EL (cell line): ENCODE results near the gene PSME1.
A peak's percentile ranks its signal among the peaks of the same experiment; 100 is the strongest.

Source experiments
- DNase-seq: peaks from one replicate; pipeline ENCODE4 v3.0.0-alpha.2; 2016

The PSME1 gene

DNA sequence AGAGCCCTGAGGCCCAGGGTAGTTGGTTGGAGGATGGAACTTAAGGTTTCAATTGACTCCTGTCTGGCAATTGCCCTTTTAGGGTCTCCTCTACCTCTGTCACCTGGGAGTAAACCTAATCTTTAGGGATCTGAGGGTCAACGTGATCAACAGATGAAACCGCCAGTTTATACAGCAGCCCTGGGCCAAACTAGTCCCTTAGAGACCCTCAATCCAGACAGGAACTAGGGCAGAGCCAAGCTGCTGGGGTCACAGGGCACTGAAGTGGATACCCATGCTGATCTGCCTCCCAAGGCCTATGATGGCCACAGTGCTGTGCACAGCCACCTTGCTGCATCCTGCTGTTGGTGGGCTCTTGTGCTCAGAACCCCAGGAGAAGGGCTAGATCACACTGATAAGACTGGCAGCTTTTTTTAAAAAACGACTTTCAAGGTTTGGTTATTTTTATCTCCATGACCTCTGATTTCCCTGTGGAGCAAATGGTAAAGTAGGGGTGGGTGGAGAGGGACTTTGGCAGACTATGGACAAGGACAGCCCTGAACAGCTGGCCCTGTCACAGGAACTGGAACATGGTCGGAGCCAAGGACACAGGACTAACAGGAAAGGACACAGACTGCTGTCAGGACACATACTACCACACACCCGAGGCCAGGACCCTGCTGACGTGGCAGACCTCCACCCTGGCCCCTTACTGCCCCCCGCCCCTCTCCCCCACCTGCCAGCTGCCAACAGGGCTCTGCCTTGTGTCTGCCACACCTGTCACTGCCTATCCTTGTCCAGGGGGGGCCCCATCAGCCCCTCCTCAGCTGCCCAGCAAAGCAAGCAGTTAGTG lies 5.1 kb upstream of the PSME1 start:
- DNase-seq, result no peak

DNA sequence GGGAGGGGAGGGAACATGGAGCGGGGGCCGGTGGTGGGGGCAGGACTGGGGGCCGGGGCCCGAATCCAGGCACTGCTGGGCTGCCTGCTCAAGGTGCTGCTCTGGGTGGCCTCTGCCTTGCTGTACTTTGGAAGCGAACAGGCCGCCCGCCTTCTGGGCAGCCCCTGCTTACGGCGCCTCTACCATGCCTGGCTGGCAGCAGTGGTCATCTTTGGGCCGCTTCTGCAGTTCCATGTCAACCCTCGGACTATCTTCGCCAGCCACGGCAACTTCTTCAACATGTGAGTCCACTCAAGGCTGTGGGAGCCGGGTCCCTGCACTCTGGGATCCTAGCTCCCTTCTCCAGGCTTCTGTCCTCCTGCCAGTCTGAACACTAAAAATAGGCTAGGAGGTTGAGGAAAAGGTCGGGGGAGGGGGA lies 4.4 kb upstream of the PSME1 start:
- no peak for DNase-seq

DNA sequence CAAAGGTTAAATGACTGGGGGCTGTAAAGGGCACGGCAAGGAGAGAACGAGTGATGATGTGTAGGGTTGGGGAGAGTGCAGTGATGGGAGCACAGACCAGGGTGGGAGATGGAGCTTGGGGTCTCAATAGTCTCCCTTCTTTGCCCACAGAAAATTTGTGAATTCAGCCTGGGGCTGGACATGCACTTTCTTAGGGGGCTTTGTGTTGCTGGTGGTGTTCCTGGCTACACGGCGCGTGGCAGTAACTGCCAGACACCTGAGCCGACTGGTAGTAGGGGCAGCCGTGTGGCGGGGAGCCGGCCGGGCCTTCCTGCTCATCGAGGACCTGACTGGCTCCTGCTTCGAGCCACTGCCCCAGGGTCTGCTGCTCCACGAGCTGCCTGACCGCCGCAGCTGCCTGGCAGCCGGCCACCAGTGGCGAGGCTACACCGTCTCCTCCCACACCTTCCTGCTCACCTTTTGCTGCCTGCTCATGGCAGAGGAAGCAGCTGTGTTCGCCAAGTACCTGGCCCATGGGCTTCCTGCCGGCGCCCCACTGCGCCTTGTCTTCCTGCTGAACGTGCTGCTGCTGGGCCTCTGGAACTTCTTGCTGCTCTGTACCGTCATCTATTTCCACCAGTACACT lies 3.8 kb upstream of the PSME1 start:
- DNase-seq, result no peak

DNA sequence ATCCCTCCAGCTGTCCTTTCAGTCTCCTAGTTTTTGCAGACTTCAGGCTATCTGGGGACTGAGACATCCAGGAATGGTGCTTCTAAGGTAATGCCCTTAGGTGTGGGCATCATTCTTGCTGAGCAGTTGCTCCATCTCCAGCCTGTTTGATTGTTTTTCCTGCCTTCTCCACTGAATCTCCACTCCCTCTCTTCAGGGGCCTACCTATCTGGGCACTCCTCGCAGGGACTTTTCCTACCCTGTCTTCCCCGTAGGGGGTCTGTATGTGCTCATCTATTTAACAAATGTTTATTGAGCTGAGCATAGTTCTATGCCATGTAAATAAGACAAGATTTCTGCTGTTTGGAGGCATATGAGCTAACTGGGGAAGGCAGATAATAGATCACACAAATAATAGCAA lies 3.0 kb upstream of the PSME1 start:
- DNase-seq, result no peak

DNA sequence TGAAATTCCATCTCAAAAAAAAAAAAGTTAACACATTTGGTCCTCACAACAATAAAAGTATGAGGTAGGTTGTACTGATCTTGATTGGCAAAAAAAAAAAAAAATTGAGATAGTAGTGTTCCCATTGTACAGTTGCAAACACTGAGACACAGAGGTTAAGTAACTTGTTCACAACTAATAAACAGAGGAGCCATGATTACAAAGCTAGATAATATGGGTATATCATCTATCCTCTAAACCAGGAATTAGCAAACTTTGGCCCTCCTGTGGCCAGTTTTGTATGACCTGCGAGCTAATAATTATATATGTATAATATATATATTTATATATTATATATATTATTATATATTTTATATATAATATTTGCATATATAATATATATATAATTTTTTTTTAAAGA lies 2.3 kb upstream of the PSME1 start:
- DNase-seq, result no peak

DNA sequence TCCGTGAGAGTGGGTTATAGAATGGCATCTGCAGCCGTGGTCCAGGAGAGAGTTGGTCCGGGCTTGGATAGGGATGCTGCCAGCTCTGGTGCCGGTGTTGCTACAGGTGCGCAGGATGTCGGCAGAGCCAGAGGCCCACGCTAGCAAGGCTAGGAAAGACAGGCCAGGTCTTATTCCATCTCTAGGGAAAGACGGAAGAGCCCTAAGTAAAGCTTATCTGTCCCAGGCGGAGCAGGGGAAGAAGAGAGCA lies 485 bp upstream of the PSME1 start:
- DNase-seq, result no peak

DNA sequence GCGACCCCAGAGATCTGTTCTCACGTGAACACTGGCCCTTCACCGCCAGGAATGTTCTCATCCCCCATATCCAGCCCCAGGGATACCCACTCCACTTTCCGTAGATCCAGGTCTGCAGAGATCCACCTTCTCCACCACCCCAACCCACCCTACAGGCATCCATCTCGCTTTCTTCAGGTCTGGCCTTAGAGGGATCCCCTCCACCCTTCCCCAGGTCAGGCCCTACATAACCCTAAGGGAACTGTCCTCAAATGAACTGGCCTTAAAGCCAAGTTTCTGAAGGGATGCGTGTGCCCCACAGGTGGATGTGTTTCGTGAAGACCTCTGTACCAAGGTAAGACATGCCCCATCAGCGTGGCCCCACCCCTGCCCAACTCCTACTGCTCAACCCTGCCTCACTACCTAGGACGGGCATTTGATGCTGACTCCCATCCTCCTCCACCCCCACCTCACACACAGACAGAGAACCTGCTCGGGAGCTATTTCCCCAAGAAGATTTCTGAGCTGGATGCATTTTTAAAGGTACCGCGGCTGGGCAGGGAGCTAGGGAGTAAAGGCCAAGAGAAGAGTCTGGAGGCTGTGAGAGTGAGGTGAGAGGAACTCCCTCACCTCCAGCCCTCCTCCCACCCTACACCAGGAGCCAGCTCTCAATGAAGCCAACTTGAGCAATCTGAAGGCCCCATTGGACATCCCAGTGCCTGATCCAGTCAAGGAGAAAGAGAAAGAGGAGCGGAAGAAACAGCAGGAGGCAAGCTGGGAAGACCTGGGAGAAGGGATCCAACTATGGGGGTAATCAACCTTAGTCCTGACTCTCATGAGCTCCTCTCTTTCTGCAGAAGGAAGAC lies 912 bp downstream of the PSME1 start:
- DNase-seq, result no peak

DNA sequence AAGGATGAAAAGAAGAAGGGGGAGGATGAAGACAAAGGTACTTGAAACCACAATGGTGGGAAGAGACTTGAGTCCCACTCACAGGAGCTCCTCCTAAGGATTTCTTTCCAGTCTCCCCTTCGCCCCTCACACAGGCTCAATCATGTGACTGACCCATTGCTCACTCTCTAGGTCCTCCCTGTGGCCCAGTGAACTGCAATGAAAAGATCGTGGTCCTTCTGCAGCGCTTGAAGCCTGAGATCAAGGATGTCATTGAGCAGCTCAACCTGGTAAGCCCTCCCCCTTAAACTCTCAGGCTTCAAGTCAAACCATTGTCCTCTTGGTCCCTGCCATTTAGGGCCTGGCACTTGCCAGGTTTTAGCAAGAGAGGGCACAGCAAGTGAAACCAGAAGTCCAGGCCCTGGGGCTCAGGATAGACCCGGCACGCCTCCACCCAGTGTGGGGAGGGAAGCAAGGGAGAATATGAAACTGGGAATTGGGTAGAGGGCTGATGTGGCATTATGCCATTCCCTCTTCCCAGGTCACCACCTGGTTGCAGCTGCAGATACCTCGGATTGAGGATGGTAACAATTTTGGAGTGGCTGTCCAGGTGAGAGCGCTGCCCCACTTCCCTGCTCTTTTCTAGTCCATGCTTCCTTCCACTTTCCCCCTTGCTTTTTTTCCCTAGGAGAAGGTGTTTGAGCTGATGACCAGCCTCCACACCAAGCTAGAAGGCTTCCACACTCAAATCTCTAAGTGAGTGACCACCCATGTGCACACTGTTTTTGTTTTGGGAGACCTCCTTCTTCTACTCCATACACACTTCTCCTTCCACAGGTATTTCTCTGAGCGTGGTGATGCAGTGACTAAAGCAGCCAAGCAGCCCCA lies 1.8 kb downstream of the PSME1 start:
- no peak for DNase-seq

DNA sequence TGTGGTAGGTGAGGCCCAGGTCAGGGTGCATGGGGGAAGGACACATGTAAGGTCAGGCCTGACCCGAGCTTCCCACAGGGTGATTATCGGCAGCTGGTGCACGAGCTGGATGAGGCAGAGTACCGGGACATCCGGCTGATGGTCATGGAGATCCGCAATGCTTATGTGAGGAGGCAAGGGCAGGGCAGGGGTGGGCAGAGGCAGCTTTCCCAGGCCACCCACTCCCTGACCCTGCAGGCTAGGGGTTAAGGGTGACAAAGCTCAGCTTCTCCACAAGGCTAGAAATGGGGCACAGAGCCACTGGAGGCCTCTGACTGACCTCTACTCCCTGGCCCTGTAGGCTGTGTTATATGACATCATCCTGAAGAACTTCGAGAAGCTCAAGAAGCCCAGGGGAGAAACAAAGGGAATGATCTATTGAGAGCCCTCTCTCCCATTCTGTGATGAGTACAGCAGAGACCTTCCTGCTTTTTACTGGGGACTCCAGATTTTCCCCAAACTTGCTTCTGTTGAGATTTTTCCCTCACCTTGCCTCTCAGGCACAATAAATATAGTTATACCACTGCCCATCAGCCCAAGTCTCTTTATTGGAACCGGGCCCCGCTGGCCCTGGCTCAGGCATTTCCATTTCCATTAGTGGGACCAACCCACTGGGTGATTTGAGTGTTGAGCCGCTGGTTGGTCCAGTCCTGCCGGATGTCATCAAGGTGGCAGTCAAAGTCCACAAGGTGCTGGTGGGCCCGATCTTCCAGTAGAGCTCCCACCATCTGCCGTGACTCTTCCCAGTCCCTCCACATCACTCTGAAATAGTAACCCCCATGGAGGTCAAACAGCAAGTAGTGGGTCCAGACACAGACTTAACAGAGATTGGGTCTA lies 2.6 kb downstream of the PSME1 start:
- no peak for DNase-seq

DNA sequence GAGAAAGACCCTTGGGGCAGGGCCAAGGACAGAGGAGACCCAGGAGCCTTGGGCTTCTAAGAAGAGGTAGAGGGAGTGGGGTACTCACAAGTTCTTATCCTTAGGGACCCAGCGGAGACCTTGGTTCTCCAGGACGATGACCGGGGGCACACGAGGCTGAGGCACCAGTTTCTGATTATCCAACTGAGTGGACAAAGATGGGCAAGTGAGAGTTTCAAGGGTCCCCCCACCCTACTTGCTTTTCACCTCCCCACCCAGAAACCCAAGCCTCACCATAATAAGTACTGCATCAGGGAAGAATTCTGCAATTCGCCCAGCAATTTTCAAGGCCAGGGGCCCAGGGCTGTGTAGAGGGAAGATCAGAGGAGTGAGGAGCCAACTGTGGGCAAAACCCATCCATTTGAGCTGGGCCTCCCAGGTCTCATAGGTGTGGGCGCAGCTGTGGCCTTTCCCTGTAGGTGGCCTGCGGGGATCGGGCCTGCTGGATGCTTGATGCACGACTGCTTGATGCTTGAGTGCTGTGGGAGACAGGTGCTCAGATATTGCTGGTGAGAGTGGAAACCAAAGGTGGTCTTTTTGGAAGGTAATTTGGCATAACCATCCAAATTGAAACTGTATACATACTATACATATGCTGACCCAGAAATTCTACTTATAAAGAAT lies 3.4 kb downstream of the PSME1 start:
- no peak for DNase-seq

DNA sequence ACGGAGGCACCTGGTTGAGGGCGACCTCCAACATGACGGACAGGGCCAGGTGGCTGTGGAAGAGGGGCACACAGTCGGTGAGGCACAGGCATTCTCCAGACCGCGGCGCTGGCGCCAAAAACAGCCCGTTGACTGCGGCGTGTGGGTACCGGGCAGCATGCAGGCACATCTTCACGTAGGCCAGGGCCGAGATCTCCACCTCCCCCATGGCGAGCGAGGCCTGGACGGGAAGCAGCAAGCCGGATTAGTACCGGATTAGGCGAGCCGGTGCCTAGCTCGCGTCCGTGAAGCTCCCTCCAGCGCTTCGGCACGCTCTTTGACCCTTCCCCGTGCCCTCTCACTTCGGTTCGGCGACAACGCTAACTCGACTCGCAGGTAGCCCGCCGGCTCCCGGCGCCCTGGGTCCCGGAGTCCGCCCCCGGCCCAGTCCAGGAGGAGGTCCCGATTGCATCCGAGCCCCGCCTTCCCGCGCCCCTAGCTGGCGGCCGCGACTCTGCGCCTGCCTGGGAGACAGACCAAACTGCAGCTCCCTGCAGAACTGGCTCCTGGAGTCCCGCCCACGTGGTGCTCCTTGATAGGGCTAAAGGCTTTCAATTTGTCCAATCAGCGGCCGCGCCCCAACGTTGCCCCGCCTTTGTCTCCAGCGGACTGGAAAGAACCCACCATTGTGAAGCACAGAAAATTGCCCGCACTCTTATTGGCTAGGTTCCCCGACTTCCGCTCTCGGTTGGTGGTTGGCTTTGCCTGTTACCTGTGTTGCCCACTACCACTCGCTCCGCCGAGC lies 5.3 kb downstream of the PSME1 start, which contains the start of gene EMC9:
Gene EMC9, minus strand, starts transcription at position 495 of the 784 bp plus-strand sequence. Its CDS starts 287 bp downstream, at position 208.
- DNase-seq, result peak; percentile 100

DNA sequence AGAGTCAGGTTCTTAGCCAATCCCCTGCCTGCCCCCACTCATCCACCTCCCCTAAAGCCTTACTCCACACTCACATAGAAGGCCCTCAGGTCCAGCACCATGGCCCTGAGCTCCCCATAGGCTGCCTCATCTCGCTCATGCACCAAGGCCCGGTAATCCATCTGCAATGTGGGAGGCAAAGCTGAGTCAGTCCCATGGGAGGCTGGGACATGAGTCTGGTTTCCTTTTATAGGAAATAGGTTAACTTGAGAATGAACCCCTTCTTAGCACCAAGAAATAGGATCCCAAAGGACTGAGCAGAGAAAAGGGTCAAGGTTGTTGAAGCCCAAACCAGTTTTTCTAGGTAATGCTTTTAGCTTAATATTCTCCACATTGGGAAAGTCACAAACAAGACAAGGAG lies 7.5 kb downstream of the PSME1 start:
- peak; percentile 61 for DNase-seq

DNA sequence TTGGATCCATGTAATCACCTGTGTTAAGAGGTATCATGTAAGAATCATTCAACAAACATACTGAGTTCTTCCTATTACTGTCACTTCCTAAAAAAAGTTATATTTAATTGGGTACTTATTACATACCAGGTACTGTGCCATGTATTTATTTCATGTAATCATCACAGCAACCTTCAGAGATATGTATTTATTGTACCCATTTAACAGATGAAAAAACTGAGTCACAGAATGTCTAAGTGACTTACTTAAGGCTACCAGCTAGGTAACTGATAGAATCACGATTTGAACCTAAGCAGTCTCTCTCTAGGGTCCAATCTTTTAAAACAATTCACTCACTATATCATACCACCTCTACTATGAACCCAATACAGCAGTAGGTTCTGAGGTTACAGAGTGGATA lies 8.5 kb downstream of the PSME1 start:
- DNase-seq, result no peak

DNA sequence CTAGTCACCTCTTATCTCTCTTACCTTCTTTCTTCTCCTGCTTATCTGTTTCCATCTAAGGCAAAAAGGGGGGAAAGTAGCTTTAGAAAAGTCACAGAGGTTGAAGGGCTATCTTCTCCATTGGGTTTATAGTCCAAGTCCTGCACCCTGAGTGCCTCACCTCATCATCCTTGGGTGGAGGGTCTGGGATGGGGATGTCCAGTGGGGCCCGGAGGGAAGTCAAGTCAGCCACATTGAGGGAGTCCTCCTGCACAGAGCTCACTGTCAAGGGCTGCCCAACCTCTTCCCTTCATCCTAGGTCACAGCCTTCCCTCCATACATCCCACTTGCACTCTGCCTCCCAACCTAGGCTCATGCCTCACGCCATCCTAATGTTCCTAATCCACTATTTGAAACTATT lies 9.2 kb downstream of the PSME1 start:
- DNase-seq, result no peak

DNA sequence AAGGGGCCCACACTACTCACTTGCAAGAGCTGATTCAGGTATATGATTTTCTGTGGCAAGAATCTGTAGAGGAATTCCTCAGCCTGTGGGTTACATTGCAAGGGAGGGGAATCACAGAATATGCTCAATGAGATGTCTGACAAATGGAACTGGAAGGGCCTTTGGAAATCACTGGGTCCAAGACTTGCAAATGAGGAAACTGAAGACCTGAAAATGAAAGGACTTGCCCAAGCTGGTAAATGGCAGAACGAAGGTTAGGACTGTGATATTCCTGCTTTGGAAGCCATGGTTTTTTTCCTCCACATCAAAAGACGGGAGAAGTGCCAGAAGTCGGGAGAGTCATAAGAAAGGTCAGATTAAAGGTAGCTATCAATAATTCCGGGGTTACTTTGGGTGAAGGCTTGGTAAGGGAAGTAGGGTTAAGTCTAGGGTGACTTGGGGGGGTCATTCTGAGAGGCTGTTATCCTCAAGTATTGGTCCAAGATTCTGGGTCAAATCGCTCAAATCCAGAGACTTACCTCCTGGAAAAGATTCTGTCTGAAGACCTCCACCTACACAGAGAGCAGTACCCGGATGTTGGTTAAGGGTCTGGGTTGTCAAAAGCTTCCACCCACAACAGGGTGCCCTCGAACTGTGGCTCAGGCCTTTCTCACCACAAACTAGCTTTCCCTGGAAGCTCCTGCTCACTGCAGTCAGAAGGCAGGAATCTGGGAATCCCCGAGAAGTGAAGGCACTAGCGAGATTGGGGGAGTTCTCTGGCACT lies 9.9 kb downstream of the PSME1 start:
- no peak for DNase-seq

DNA sequence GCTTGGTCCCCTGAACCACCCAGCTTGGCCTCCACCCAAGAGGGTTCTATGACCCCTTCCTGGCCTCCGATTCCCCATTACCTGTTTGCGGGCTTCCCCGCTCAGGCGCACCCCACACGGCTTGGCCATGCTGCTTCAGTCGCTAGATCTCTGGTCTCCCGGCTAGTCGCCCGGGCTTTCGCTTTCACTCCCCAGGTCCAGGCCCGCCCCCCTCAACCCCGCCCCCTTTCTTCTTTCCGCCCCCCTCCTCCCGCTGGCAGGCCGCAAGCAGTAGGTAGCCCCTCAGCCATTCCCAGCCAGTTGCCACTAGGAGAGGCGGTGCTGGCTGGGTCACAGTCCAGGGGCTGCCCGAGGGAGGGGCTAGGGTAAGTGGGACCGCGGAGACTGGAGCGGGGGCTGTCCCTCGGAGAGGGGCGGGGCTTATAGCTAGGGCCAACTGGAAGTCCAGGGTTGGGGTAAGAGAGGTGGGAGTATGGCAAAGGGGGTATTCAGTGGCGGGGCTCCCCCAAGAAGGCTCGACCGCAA lies 10.5 kb downstream of the PSME1 start, which contains the start of gene PSME2:
Gene PSME2, minus strand, starts transcription at position 158 of the 525 bp plus-strand sequence. Its CDS starts 29 bp downstream, at position 129.
- peak; percentile 99 for DNase-seq

DNA sequence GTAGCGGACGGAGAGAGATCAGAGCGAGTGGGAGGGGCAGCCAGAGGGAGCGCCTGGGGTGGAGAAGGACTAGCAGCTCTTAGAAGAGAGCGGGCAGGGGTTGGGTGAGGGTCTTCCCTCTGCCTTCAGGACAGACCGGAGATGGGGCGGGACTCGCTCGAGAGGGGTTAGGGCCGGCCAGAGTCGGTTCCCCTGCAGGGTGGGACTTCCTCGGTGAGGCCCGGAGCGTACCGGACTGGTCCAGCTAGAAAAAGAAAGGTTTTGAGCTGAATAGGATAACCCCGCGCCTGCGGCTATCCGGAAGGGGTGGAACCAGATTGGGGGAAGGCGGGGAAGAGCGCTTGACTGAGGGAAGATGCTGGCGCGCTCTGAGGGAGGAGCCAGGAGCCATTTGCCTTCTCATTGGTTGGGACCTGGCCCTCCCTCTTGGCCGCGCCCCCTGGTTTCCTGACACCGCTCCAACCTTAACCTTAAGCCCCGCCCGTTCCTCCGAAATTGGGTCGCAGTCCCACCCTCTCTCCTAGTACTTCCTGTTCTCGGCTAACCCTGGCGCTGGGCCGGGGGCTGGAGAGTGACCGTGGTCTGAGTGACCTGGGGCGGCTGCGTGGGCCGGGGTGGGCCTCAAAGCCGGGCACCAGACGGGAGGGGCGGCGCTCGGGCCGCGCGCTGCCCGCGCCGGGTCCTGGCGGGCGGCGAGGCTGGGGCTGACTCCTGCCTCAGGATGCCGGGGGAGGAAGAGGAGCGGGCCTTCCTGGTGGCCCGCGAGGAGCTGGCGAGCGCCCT lies 11.2 kb downstream of the PSME1 start, which contains the start of gene RNF31:
Gene RNF31, plus strand, starts transcription at position 521 of the 783 bp plus-strand sequence. Its CDS starts 201 bp downstream, at position 722.
- DNase-seq, result peak; percentile 99

DNA sequence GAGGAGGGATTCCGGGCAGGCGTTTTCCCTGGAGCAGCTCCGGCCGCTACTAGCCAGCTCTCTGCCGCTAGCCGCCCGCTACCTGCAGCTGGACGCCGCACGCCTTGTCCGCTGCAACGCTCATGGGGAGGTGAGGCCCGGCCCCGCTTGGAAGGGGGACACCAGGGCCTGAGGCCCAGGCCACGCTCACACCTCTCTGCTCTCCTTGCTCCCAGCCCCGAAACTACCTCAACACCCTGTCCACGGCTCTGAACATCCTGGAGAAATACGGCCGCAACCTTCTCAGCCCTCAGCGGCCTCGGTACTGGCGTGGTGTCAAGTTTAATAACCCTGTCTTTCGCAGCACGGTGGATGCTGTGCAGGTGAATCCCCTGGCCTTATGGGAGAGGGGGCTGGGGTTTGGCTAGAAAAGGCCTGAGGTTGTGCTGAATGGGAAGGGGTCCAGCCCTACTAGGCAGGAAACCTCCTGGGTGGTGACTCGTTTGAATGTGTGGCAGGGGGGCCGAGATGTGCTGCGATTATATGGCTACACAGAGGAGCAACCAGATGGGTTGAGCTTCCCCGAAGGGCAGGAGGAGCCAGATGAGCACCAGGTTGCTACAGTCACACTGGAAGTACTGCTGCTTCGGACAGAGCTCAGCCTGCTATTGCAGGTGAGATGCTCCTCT lies 11.9 kb downstream of the PSME1 start:
- DNase-seq, result no peak
